GM19438 (cell line): ENCODE measurements around the gene ZFP57.
A peak's percentile ranks its signal among the peaks of the same experiment; 100 is the strongest.

Experiments used
- ATAC-seq: cut with Tn5 transposase; IDR thresholded peaks from one replicate; pipeline ENCODE4 v1.9.1; 2021; ENCODE audit warnings: low read depth; ENCODE audit not compliant: unreplicated experiment

ZFP57 gene

DNA sequence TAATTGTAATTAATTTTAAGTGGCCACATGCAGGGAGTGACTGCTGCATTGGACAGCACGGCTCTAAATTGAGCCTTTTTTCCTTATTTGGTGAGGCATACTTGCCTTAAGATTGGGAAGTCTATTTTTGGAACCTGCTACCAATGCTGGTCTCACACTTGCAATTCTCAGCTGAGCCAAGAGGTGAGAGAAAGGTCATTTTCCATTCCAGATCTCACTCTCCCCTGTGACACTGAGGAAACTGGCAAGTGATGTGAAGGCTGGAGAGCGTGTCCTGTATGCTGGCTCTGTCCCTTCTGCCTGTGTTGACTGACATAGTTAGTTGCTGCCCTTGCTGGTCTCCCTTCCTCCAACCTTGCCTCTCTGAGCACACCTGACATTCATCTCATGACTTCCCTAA lies 24.8 kb downstream of the ZFP57 start:
- ATAC-seq = no peak

DNA sequence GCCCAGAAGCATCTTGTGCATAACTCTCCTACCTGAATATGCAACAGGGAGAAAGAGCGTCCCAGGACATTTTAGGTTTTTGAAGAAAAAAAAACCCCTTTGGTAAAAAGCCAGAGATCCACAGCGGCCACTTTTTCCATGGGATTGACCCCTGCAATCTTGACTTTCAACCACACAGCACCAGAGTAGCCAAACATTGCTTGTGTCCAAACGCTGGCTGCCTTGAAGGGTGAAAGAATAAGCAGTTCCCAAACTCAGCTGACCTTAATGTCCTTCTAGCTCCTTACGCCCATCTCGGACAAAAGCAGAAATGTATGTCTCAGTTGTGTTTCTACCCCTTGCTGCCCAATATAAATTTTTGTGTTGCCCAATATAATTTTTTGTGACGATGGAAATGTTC lies 25.3 kb downstream of the ZFP57 start:
- no peak for ATAC-seq

DNA sequence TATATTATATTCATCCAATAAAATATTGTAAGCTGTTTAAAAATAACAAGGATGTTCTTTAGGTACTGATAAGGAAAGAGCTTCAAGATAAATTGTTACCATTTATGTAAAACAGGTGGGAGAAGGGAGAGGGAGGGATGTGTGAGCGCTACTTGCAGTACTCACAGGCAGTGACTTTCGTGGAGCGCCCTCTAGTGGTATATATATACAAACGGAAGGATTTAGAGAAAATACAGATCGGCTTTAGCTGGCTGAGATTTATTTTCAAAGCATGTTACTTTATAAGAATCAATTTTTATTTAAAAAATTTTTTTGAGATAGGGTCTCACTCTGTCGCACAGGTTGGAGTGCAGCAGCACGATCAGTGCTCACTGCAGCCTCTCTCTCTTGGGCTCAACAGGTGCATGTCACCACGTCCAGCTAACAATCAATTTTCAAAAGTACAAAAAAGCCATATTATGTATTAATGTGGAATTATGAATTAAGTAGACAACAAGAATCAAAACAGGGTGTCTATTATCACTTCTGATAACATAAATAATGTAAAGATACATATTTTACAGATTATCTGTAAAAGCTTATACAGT lies 27.4 kb downstream of the ZFP57 start:
- ATAC-seq = no peak

DNA sequence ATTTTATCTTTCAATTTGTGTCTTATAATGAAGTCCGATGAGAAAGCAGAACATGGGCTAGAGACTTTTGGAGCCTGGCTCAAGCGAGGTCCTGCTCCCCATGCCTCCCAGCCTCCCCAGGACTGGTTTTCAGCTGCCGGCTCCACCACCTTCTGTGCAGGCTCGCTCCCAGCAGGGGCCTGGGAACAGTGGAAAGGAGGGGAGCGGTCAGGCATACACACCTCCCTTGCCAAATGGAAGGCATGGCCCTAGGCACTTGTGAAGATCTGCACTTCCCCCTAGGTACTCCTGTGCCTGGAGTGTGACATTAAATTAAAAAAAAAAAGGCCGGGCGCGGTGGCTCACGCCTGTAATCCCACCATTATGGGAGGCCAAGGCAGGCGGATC lies 28.8 kb downstream of the ZFP57 start:
- no peak for ATAC-seq

DNA sequence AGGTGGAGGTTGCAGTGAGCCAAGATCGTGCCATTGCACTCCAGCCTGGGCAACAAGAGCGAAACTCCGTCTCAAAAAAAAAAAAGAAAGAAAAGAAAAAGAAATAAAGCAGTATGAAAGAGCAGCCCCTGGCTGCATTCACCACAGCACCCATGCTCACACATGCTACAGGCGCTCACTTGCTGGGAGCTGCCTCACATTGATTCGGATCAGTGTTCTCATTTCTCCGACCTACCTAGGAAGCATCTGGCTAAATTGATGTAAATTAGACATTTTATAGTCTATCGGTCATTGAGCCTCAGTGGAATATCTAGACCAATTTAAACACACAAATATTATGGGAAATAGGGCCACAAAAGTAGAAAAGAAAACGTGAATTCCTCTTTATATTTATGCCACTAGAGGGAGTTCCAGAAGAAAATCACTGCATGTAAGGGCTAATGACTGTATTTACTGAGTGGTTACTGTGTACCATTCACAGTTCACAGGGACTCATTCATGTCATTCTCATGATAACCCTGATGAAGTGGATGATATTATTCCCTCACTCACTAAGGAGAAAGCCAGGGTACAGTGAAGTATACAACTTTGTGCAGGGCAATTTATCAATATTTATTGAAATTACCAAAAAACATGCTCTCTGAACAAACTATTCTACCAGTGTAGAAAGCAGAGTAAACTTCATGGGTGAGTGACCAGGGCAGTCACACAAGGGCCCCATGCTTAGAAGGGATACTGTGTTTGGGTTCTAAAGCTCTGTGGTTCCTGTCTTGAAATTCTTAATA lies 29.3 kb downstream of the ZFP57 start:
- no peak for ATAC-seq

DNA sequence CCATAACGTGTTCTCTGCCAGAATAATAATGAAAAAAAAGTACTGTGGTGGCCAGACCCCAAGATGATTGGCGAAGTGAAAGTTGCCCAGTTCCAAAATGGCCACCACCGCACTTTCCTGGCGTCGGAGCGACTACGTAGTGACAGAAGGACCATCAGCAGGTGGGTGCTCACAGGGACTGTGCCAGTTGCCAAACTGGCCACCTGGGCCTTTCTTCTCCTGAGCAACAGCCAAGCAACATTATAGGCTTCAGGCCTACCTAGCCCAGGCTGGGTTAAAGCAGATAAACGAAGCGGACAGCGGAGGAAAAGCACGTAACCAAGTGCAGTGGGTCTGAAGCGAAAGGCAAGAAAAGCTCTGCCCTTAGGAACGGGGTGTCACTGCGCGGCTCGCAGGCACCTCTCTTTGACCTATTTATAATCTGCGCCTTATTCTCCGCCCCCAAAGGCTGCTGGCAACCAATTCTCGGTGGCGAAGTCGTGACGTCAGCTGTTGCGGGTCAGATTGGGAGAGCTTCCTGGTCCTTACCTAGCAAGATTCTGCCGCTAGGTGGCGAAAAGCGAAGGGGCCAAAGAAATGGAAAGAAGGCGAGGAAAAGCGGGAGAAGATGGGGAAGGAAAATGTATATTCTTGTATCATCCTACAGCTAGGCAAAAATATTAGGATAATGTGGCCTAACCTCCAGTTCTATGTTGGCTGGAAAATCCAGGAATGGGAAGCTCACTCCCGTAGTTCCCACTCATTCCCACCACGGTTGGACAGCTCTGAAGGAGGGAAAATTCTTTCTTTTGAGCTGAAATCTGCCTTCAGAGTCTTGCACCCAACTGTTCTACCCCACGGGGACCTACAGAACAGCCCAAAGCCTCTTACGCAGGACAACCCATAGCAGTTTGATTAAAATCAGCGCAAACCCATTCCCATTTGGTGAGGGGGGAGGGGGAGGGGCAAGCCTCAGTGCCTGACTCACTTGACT lies 31.0 kb downstream of the ZFP57 start:
- peak; percentile 96 for ATAC-seq

DNA sequence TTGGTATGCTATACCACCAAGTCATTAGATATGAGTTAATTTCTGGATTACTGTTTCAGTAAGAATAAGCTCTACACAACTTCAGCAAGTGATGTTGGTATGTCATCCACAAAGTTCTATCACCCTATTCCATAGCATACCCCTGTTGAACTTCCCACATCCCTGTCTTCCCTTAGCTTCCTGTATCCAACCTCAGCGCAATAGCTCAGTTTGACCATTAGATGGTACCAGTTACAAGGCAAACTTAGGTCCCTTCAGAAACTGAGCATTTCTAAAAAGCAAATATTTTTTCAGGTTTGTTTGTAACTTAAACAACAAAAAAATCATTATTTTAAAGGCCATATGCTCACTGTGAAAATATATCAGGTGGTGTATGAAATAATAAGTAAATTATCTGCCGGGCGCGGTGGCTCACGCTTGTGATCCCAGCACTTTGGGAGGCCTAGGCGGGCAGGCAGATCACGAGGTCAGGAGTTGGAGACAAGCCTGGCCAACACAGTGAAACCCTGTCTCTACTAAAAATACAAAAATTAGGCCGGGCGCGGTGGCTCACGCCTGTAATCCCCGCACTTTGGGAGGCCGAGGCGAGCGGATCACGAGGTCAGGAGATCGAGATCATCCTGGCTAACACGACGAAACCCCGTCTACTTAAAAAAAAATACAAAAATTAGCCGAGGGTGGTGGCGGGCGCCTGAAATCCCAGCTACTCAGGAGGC lies 32.9 kb downstream of the ZFP57 start:
- no peak for ATAC-seq

DNA sequence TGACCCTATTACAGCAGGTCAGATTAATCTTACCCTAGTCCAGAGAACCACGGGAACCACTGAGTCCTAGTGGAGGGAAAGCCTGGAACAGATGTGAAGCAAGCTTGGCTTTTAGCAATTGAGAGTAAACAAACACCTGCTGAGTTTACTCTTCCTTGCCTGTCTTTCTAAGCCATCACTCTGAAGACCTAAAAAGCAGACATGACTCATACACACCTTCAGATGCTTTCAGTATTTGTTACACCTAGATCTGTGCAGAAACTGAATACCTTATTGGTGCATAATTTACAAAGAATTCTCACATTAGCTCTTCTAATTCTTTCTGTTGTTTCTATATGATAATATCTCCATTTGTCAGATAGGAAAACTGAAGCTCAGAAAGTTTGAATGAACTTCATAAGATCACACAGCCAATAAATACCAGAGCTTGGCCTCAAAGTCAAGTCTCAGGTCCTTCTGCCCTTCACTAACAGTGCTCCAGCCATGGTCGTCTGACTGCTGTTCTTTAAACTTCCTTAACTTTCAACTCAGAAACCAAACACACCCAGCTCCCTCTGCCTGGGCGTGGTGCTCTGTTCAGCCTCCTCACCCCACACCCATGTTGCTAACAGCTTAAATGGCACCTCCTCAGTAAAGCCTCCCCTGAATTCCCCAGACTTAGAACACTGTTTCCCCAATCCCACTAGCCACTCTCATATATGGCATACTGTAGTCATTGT lies 39.4 kb downstream of the ZFP57 start:
- no peak for ATAC-seq

DNA sequence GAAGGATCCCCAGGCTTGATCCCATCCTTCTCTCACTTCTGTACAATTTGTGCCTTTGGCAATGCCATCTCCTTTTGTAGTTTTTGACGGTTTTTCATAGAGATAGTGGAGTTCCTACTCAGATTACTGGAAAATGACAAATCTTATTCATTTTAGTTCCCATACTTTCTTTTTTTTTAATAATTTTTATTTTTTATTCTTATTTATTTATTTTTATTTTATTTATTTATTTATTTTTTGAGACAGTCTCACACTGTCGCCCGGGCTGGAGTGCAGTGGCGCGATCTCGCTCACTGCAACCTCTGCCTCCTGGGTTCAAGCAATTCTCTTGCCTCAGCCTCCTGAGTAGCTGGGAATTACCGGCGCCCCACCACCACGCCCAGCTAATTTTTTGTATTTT lies 43.7 kb downstream of the ZFP57 start:
- ATAC-seq = no peak

- peak; percentile 16 for ATAC-seq
Measured at GRCh38 chr6:29633534-29633905, 47.4 kb downstream of the ZFP57 start.

DNA sequence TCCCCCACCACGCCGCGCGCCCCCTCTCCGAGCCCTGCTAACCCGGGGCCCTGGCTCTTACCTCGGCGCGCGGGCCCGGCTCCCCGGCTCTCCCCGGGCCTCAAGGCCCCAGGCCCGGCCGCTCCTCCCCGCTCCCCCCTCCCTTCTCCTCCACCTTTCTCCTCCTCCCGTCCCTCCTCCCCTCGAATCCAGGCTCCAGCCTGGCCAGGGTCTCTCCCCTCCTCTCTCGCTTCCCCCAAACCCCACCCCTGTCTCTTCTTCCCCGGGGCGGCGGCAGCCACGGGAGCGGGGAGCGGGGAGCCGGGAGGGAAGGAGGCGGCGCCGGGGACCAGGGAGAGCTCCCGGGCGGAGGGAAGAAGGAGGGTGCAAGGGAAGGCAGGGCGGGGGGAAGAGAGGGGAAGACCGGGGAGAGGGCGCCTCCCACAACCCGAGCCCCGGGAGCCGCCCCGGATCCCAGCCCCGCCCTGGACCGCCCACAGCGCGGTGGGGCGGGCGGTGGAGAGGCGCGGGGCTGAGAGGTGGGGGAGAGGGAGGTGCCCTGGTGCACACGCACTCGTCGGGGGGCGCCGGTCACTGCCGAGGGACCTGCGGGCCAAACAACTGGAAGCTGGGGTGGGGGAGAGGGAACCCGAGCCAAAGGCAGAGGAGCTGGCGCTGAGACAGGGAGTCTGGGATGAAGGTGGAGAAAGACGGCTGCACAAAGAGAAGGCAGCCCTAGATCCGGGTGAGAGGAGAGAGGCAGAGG lies 48.0 kb downstream of the ZFP57 start, which contains the start of gene GABBR1:
Gene GABBR1, minus strand, starts transcription at position 395 of the 745 bp plus-strand sequence. CDS start 798 bp downstream, outside the sequence.
- peak; percentile 67 for ATAC-seq

DNA sequence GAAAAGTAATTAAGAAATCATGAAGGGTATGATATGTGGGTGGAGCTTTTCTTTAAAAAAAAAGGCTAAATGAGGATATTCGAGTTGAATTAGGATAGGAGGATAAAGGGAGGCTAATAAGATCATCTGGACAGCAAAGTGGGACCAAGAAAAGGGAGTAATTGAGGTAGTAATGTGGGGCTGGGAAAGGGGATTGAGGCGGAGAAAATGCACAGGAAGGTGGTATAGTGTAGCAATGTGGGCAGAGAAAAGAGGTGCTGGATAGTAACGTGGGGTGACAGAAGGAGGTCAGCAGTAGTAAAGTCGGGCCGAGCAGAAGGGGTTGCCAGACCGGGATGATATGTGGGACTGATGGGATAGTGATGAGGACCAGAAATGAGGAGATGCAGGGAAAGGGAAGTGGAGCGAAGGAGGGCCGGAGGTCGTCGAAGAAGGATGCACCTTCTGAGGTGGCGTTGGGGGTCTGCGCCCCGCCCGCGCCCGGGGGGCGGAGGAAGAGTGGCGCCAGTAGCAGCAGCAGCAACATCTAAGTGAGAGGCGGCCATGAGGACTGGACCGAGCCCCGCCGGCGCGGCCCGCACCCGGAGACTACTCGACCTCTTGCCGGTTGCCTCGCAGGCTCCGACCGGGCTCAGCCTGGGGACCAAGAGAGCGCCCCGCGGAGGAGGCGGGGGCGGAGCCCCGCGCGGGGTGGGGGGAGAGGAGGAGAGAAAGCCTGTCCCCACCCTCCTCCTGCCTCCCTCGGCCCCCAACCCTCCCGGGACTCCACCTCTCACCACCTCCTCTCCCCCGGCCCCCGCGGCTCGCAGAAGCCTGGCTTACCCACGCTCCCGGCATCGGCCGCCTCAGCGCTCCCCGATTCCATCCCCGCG lies 48.9 kb downstream of the ZFP57 start:
- ATAC-seq = no peak

- no peak for ATAC-seq
Measured at GRCh38 chr6:29631209-29631810, 49.6 kb downstream of the ZFP57 start.

GRCh38 chr6:29630315-29630714 lies 50.6 kb downstream of the ZFP57 start:
- no peak for ATAC-seq

- no peak for ATAC-seq
Measured at GRCh38 chr6:29629571-29629970, 51.4 kb downstream of the ZFP57 start.

DNA sequence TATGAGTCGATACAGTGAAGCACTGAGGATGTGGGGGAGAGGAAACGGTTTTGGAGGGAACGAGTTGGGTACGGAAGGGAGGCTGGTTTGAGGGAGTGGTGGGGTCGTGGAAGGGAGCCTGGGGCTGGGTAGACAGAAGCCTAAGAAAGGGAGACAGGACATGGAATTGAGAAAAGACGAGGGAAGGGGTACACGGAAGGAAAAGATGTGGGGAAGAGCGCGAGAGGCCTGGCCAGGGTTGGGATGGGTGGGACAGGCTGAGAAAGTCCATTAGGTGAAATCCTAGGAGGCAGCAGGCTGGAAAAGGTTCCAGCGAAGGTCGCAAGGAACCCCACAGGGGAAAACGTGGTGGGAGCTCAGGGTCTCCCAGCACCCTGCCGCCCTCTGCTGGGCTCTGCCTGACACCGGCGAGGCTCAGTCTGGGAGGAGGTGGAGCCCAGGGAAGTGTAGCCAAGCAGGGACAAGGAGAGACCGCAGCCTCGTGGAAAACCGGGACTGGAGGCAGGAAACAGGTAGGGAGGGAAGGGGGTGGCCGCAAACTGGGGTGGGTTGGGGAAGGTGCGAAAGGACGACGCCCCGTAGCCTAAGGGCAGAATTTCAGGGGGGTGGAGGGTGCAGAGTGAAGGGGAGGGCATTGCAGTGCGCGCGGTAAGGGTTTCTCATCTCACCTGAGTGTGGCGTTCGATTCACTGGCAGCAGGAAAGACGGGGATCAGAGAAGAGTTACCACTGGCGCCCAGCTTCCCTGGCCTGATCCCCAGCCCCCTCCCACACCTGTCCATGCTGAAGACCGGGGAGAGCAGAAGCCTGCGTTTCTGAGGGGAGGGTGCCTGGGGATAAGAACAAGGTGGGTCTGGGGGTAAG lies 52.3 kb downstream of the ZFP57 start:
- peak; percentile 50 for ATAC-seq
